Neural progenitor cell (in vitro differentiated cells): ENCODE data around the gene MGP. TPM values are rescaled to one million over a fixed set of nuclear protein-coding genes. Genes with fewer than 3 reads are reported as not detected.

Experiments used
- DNase-seq: peaks from one replicate; pipeline ENCODE4 v3.0.0-alpha.2; 2016; ENCODE audit warnings: low spot score
- H2AFZ ChIP-seq: fragments of 200-600 bp; sonication (generic); replicated peaks from 2 replicates; pipeline ENCODE4 v1.6.1; 2016; ENCODE audit warnings: antibody characterized with exemption
- H3F3A ChIP-seq: fragments of 200-600 bp; sonication (generic); 2 replicates; pipeline ENCODE4 v1.6.1; 2016; ENCODE audit warnings: antibody characterized with exemption, low read depth
- H3K27ac ChIP-seq: fragments of 200-600 bp; sonication (generic); 2 replicates; pipeline ENCODE4 v1.5.1; 2016; ENCODE audit warnings: mild to moderate bottlenecking
- H3K27me3 ChIP-seq: fragments of 200-600 bp; sonication (generic); 2 replicates; pipeline ENCODE4 v1.6.1; 2016; ENCODE audit warnings: mild to moderate bottlenecking, moderate library complexity
- H3K36me3 ChIP-seq: fragments of 200-600 bp; sonication (generic); 2 replicates; pipeline ENCODE4 v1.5.1; 2016
- H3K4me1 ChIP-seq: fragments of 200-600 bp; sonication (generic); 2 replicates; pipeline ENCODE4 v1.6.1; 2016; ENCODE audit warnings: mixed run types
- H3K4me2 ChIP-seq: fragments of 200-600 bp; sonication (generic); 2 replicates; pipeline ENCODE4 v1.6.1; 2016
- H3K4me3 ChIP-seq: fragments of 200-600 bp; sonication (generic); 2 replicates; pipeline ENCODE4 v1.5.1; 2016
- H3K79me2 ChIP-seq: fragments of 200-600 bp; sonication (generic); 2 replicates; pipeline ENCODE4 v1.6.1; 2016; ENCODE audit warnings: low read depth
- H3K9ac ChIP-seq: fragments of 200-600 bp; sonication (generic); 2 replicates; pipeline ENCODE4 v1.6.1; 2016
- H3K9me3 ChIP-seq: fragments of 200-600 bp; sonication (generic); 2 replicates; pipeline ENCODE4 v1.5.1; 2016; ENCODE audit warnings: low read depth
- H4K20me1 ChIP-seq: fragments of 200-600 bp; sonication (generic); 2 replicates; pipeline ENCODE4 v1.6.1; 2016; ENCODE audit warnings: low read depth
- H3K27ac Mint-ChIP-seq: 3 replicates; pipeline ENCODE4 v1.8.0; 2021; ENCODE audit warnings: mixed read lengths
- H3K27me3 Mint-ChIP-seq: 2 replicates; pipeline ENCODE4 v1.8.0; 2022; ENCODE audit warnings: low read depth, mild to moderate bottlenecking, inconsistent platforms, moderate library complexity, mixed read lengths; ENCODE audit not compliant: insufficient read depth
- H3K36me3 Mint-ChIP-seq: 3 replicates; pipeline ENCODE4 v1.8.0; 2021; ENCODE audit warnings: mixed read lengths
- H3K4me1 Mint-ChIP-seq: 3 replicates; pipeline ENCODE4 v1.8.0; 2021; ENCODE audit warnings: mixed read lengths
- H3K4me3 Mint-ChIP-seq: 3 replicates; pipeline ENCODE4 v1.8.0; 2021; ENCODE audit warnings: mild to moderate bottlenecking, moderate library complexity, mixed read lengths
- H3K9me3 Mint-ChIP-seq: 3 replicates; pipeline ENCODE4 v1.8.0; 2020; ENCODE audit warnings: mixed read lengths
- EZH2 ChIP-seq: fragments of 200-600 bp; sonication (generic); IDR thresholded peaks from 2 replicates; pipeline ENCODE4 v1.6.1; 2017; ENCODE audit warnings: antibody characterized with exemption, mild to moderate bottlenecking, moderate library complexity
- EZH2phosphoT487 ChIP-seq: fragments of 200-600 bp; sonication (generic); IDR thresholded peaks from 2 replicates; pipeline ENCODE4 v1.6.1; 2017; ENCODE audit warnings: antibody characterized with exemption
- total RNA-seq: library from RNA; depleted of rRNA; stranded (reverse); fragments of >200 nt; gene quantifications from 2 replicates; pipeline ENCODE4 v1.2.3, GENCODE V29; 2015; ENCODE audit warnings: low replicate concordance
- TF ChIP-seq, protein P1 (sequence below): fragments of 200-600 bp; sonication (generic); IDR thresholded peaks from 2 replicates; pipeline ENCODE4 v1.5.1; 2017; ENCODE audit warnings: antibody characterized with exemption, mild to moderate bottlenecking

MGP gene
- total RNA-seq, 1 donor from 2014 or later, result not detected

DNA sequence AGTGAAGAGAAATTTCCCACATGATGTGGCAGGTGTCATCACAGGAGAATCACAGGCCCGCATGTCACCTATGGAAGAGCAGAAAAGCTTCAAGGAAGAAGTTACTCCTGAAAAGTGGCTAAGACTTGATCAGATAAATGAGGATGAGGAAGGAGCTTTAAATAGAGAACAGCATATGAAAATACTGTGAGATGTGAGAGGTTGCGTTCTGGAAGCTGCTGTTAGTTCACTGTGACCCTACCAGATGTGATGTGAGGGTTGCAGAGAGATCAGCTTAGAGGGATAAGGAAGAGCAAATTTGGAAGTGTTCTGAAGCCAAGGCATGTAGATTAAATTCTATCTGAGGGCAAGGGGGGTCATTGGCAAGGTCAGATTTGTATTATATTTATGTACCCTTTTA is 35.6 kb upstream of the MGP start:
- Histone ChIP-seq H3K27me3 (no peaks in the 10 kb centered on the region), H3K36me3 (no peaks in the 10 kb centered on the region), H3K4me1 (no peaks in the 10 kb centered on the region), H3K27ac (no peak overlapping the region), H3K4me2 (no peak overlapping the region), H4K20me1 (no peaks in the 10 kb centered on the region), H3K4me3 (no peak overlapping the region), H3K79me2 (no peaks in the 10 kb centered on the region), H3K9ac (no peak overlapping the region), H3K9me3 (no peaks in the 10 kb centered on the region), H3F3A (no peaks in the 10 kb centered on the region), H2AFZ (no peak overlapping the region)
- Mint-ChIP-seq H3K27me3 (peaks cover 2% of the 10 kb centered on the region), H3K9me3 (no peaks in the 10 kb centered on the region), H3K4me3 (no peak overlapping the region), H3K4me1 (no peaks in the 10 kb centered on the region), H3K36me3 (no peaks in the 10 kb centered on the region), H3K27ac (no peak overlapping the region)
- no peak for TF ChIP-seq EZH2phosphoT487
- TF ChIP-seq EZH2, result no peak
- TF ChIP-seq, protein P1, sequence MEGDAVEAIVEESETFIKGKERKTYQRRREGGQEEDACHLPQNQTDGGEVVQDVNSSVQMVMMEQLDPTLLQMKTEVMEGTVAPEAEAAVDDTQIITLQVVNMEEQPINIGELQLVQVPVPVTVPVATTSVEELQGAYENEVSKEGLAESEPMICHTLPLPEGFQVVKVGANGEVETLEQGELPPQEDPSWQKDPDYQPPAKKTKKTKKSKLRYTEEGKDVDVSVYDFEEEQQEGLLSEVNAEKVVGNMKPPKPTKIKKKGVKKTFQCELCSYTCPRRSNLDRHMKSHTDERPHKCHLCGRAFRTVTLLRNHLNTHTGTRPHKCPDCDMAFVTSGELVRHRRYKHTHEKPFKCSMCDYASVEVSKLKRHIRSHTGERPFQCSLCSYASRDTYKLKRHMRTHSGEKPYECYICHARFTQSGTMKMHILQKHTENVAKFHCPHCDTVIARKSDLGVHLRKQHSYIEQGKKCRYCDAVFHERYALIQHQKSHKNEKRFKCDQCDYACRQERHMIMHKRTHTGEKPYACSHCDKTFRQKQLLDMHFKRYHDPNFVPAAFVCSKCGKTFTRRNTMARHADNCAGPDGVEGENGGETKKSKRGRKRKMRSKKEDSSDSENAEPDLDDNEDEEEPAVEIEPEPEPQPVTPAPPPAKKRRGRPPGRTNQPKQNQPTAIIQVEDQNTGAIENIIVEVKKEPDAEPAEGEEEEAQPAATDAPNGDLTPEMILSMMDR, result no peak
- no peak for DNase-seq

DNA sequence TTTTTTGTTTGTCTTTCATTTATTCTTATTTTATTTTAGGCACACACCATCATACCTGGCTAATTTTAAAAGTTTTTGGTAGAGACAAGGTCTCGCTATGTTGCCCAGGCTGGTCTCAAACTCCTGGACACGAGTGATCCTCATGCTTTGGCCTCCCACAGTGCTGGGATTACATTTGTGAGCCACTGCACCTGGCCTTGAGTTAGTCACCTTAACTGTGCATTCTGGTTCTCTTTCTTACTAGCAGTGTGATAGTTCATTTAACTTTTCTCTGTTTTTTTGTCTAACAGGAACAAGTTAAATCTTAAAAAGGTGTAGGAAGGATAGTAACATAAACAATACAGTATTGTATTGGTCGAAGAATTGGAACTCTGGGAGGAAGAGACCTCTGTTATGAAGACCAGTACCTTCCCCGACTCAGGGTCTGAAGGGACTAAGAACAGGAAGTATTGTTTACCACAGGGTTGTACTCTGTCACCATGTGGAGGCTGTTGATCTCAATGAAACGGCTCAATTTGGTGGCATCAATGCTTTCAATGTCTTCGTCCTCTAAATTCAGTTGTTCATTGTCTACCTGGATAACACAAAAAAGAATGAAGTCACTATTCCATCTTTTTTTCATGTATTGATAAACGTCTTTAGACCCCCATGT is 34.9 kb upstream of the MGP start:
- no peak overlapping the region for H3K9ac ChIP-seq
- no peaks in the 10 kb centered on the region for H3K9me3 ChIP-seq
- no peak overlapping the region for H3K4me3 ChIP-seq
- no peaks in the 10 kb centered on the region for H3K36me3 ChIP-seq
- no peak overlapping the region for H3K4me3 Mint-ChIP-seq
- H3F3A ChIP-seq, result no peaks in the 10 kb centered on the region
- H3K79me2 ChIP-seq, result no peaks in the 10 kb centered on the region
- no peaks in the 10 kb centered on the region for H3K27me3 ChIP-seq
- DNase-seq, result no peak
- no peak overlapping the region for H2AFZ ChIP-seq
- no peaks in the 10 kb centered on the region for H3K9me3 Mint-ChIP-seq
- H3K27ac Mint-ChIP-seq, result no peak overlapping the region
- H3K4me2 ChIP-seq, result no peak overlapping the region
- H3K27me3 Mint-ChIP-seq, result peaks cover 4% of the 10 kb centered on the region
- no peaks in the 10 kb centered on the region for H3K4me1 ChIP-seq
- no peaks in the 10 kb centered on the region for H4K20me1 ChIP-seq
- no peaks in the 10 kb centered on the region for H3K36me3 Mint-ChIP-seq
- H3K4me1 Mint-ChIP-seq, result no peaks in the 10 kb centered on the region
- TF ChIP-seq EZH2phosphoT487 (no peak), EZH2 (no peak)
- no peak overlapping the region for H3K27ac ChIP-seq

DNA sequence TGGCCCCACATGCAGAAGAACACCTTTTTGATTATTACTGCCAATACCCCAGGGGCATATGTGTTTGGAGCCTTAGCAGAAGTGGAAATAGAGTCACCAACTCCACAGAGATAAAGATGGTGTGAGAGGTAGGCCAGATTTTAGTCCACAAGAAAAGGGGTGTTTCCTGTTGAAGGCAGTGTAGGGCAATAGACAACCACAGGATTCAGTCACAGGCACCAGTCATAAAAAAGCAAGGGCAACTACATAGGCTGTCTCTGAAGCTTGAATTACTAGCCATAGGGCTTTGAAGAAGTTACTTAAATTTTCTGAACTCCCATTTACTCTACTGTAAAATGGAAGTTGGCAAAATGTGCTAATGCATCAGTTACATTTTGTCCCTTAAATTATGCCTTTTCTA is 33.8 kb upstream of the MGP start:
- Mint-ChIP-seq H3K4me3 (no peak overlapping the region), H3K4me1 (no peaks in the 10 kb centered on the region), H3K27me3 (peaks cover 4% of the 10 kb centered on the region), H3K9me3 (no peaks in the 10 kb centered on the region), H3K36me3 (no peaks in the 10 kb centered on the region), H3K27ac (no peak overlapping the region)
- H3K4me3 ChIP-seq, result no peak overlapping the region
- TF ChIP-seq, protein P1, result no peak
- TF ChIP-seq EZH2, result no peak
- TF ChIP-seq EZH2phosphoT487, result no peak
- H2AFZ ChIP-seq, result no peak overlapping the region
- no peak overlapping the region for H3K9ac ChIP-seq
- no peak overlapping the region for H3K4me2 ChIP-seq
- no peaks in the 10 kb centered on the region for H4K20me1 ChIP-seq
- H3K27ac ChIP-seq, result no peak overlapping the region
- no peaks in the 10 kb centered on the region for H3K4me1 ChIP-seq
- no peaks in the 10 kb centered on the region for H3F3A ChIP-seq
- no peaks in the 10 kb centered on the region for H3K79me2 ChIP-seq
- DNase-seq, result no peak
- H3K36me3 ChIP-seq, result no peaks in the 10 kb centered on the region
- no peaks in the 10 kb centered on the region for H3K27me3 ChIP-seq
- no peaks in the 10 kb centered on the region for H3K9me3 ChIP-seq

DNA sequence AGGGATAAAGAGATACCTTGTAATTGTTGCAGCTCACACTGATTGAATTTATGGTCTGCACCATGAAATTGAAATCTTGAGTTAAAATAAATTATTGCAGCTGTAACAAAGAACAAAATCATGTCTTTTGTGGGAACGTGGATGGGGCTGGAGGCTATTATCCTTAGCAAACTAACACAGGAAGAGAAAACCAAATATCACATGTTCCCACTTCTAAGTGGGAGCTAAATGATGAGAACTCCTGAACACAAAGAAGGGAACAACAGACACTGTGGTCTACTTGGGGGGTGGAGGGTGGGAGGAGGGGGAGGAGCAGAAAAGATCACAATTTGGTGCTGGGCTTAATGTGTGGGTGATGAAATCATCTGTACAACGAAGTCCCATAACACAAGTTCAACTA is 30.1 kb upstream of the MGP start:
- no peaks in the 10 kb centered on the region for H3K4me1 Mint-ChIP-seq
- Histone ChIP-seq H3K4me3 (no peak overlapping the region), H3K79me2 (no peaks in the 10 kb centered on the region), H3K9ac (no peak overlapping the region), H2AFZ (no peak overlapping the region), H3K4me1 (no peaks in the 10 kb centered on the region), H3K4me2 (no peak overlapping the region), H3K9me3 (no peaks in the 10 kb centered on the region), H3F3A (no peaks in the 10 kb centered on the region), H3K27ac (no peak overlapping the region), H3K27me3 (no peaks in the 10 kb centered on the region), H3K36me3 (no peaks in the 10 kb centered on the region), H4K20me1 (no peaks in the 10 kb centered on the region)
- no peak overlapping the region for H3K27ac Mint-ChIP-seq
- H3K9me3 Mint-ChIP-seq, result no peaks in the 10 kb centered on the region
- TF ChIP-seq EZH2 (no peak), EZH2phosphoT487 (no peak)
- TF ChIP-seq, protein P1, result no peak
- no peak overlapping the region for H3K4me3 Mint-ChIP-seq
- no peaks in the 10 kb centered on the region for H3K36me3 Mint-ChIP-seq
- H3K27me3 Mint-ChIP-seq, result peaks cover 4% of the 10 kb centered on the region
- DNase-seq, result no peak
